ENCODE measurements around the gene SAMD11.
"Not testable (repeated sequence)": the region's sequence is repeated elsewhere in the genome, so short reads cannot be mapped to it uniquely, and the experiment has no call there.

The SAMD11 gene, protein sequence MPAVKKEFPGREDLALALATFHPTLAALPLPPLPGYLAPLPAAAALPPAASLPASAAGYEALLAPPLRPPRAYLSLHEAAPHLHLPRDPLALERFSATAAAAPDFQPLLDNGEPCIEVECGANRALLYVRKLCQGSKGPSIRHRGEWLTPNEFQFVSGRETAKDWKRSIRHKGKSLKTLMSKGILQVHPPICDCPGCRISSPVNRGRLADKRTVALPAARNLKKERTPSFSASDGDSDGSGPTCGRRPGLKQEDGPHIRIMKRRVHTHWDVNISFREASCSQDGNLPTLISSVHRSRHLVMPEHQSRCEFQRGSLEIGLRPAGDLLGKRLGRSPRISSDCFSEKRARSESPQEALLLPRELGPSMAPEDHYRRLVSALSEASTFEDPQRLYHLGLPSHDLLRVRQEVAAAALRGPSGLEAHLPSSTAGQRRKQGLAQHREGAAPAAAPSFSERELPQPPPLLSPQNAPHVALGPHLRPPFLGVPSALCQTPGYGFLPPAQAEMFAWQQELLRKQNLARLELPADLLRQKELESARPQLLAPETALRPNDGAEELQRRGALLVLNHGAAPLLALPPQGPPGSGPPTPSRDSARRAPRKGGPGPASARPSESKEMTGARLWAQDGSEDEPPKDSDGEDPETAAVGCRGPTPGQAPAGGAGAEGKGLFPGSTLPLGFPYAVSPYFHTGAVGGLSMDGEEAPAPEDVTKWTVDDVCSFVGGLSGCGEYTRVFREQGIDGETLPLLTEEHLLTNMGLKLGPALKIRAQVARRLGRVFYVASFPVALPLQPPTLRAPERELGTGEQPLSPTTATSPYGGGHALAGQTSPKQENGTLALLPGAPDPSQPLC

GRCh38 chr1:923131-923990, at the start of gene SAMD11:
TSS of gene SAMD11 (plus strand) at chr1:923923. CDS start at chr1:924432, 509 bp downstream.
- peak; percentile 85 for DNase-seq (ENCODE audit: low read depth)

DNA sequence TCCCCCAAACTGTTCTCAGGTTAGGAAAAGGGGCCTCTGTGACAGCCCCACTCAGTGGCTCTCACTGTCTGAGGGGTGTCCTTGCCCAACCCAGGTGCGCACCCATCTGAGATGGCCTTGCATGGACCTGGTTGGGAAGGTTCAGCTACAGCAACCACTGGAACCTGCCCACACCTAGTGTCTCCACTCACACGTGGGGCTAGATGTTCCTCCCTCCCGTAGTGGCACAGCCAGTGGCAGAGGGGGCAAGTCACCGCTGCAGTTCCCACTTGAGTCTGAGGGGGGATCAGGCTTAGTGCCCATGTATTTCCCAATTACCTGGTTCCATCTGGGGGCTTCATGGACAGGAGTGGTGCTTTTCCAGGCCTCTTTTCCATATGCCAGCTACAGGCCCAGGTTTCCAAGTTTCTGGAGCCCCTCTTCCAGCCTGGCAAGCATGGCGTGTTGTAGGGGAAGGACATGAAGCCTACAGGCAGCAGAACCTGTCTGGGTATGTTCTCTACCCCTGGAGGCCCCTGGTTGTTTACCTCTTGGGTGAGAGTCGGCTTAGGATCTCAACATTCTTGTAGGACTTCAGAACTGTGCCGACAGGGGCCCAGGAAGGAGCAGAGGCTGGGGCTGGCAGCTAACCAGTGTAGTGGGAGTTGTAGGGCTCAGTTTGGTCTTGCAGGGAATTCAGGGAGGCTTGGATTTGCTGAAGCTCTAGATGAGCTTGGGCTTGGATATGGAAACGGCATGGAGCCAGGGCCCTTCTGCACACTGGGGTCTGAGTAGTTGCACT, 47.1 kb upstream of the SAMD11 start:
- not testable (repeated sequence) for DNase-seq (ENCODE audit: low read depth)

DNA sequence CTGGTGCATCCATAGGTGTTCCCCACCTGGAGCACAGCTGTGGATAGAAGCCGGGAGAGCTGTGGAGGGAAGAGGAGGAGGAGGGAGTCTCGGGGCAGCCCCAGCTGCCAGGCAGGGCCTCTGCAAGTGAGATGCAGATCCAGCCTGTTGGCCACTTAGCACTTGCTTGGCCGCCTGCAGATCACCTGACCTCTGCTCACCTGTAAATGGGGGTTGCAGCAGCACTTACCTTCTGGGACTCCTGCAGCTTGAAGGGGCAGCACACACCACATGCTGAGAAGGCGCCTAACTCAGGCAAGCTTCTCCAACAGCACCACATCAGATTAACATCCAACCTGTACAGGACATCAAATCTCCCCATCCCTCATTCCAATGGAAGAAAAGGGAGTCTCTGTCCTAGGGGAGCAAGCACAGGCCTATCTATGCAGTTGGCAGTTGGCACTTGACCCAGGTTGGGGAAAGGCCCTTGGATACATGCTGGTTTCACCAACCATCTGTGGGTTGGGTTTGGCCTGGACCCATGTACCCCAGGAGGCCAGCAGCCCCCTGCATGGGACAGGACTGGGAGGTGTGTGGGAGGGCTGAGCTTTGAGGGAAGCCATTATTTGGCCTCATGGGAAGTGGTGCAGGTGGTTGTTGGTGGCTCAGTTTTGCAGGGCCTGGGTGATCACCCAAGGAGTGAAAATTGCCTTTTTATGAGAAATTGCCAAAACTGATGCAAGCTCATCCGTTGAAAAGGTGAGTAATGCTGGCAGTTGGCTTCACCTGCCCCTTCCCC, 46.3 kb upstream of the SAMD11 start:
- DNase-seq (ENCODE audit: low read depth), result not testable (repeated sequence)

DNA sequence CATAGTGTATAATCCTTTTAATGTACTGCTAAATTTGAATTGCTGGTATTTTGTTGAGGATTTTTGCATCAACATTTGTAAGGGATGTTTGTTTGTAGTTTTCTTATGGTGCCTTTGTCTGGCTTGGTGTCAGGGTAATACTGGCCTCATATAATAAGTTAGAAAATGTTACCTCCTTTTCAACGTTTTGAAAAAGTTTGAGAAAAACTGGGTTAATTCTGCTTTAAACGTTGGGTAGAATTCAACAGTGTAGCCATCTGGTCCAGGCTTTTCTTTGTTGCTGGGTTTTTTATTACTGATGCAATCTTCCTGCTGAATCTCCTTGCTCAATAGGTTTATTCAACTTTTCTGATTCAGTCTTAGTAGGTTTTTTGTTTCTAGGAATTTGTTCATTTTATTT, 43.2 kb upstream of the SAMD11 start:
- DNase-seq (ENCODE audit: low read depth), result not testable (repeated sequence)

DNA sequence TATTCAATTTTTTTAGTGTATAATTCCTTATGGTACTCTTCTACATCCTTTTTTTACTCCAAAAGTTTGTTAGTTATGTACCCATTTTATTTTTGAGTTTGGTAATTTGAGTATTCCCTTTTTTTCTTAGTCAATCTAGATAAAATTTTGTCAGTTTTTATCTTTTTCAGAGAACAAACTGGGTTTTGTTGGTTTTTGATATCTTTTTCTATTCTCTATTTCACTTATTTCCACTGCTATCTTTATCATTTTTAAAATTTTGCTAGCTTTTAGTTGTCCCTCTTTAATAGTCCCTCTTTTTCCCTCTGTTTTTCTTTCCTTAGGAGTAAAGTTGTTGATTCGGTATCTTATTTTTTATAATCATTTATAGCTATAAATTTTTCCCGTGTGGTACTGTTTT, 42.8 kb upstream of the SAMD11 start:
- DNase-seq (ENCODE audit: low read depth), result not testable (repeated sequence)

GRCh38 chr1:886311-886710, 37.4 kb upstream of the SAMD11 start:
- no peak for DNase-seq (ENCODE audit: low read depth)

DNA sequence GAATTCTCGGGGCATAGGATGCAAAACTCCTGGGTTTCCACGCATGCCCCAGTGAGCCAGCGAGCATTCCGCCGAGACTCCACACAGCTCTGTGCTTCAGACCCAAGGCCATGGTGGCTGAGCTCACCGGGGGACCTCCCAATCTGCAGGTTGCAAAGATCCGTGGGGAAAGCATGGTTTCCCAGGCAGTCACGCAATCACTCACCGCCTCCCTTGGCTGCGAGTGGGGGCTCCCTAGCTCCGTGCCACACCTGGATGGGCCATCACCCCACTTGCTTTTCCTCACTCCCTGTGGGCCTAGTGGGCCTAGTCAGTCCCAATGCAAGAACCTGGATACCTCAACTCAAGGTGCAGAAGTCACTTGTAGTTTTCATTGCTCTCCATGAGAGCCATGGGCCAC, 37.0 kb upstream of the SAMD11 start:
- DNase-seq (ENCODE audit: low read depth), result no peak

DNA sequence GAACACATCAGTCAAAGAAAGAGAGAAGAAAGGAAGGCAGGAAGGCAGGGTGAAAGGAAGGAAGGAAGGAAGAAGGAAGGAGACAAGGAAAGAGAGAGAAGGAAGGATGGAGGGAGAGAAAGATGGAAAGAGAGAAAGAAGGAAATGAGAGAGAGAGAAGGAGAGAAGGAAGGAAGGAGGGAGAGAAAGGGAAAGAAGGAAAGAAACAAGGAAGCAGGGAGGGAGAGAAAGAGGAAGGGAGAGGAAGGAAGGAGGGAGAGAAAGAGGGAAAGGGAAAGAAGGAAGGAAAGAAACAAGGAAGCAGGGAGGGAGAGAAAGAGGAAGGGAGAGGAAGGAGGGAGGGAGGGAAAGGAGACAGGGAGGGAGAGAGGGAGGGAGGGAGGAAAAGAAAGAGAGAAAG, 35.4 kb upstream of the SAMD11 start:
- no peak for DNase-seq (ENCODE audit: low read depth)

GRCh38 chr1:889774-890173, 33.9 kb upstream of the SAMD11 start:
- not testable (repeated sequence) for DNase-seq (ENCODE audit: low read depth)

GRCh38 chr1:890234-890633, 33.5 kb upstream of the SAMD11 start:
- DNase-seq (ENCODE audit: low read depth), result not testable (repeated sequence)

- no peak for DNase-seq (ENCODE audit: low read depth)
Measured at GRCh38 chr1:890661-891060, 33.1 kb upstream of the SAMD11 start.

DNA sequence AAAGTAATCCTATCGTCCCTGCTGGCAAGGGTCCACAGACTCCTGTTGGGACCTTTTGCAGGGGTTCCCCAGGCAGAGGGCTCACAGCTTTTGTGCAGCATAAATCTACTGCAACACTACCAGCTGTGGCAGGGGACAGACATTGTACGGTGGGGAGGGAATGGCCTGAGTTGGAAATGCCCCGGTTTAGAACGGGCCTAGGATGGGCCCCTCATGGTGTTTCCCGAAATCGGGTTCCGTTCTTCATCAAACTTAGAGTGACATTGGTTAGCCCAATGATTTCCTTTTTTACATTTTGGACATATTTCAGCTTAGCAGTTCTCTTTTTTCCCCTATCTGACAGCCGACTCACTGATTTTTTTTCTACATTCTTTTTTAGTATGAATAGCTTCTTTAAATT, 26.5 kb upstream of the SAMD11 start:
- DNase-seq (ENCODE audit: low read depth), result no peak

DNA sequence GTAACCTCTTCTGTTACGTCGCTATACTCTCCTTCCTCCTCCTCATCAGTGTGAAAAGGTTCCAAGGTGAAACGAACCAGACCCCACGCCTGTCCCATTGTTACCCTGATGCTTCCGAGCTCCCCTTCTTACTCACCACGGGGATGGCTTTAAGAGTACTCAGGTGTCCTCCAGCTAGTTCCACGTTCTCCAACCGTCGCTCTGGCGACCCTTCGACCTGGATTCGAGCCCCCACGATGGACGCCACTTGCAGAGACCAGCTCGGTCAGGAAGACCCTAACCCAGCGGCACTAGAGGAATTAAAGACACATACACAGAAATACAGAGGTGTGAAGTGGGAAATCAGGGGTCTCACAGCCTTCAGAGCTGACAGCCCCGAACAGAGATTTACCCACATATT, 25.8 kb upstream of the SAMD11 start:
- not testable (repeated sequence) for DNase-seq (ENCODE audit: low read depth)

- no peak for DNase-seq (ENCODE audit: low read depth)
Measured at GRCh38 chr1:899636-900317, 23.9 kb upstream of the SAMD11 start.

- DNase-seq (ENCODE audit: low read depth), result no peak
Measured at GRCh38 chr1:901108-901859, 22.4 kb upstream of the SAMD11 start.

DNA sequence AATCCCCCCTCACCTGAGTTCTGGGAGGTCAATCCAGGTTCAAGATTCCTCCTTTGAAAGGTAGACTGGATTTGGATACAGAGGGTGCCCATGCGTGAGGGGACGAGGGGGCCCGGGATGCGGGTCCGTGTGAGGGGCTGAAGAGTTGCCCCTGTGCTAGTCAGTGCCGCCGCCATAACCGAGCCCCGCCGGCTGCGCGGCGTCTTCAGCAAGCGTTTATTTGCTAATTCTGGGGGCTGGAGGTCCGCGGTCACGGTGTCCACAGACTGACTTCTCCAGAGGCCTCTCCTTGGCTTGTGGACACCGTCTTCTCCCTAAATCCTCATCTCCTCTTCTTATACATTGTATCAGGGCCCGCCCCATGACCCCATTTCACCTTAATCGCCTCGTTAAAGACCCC, 20.9 kb upstream of the SAMD11 start:
- DNase-seq (ENCODE audit: low read depth), result no peak

DNA sequence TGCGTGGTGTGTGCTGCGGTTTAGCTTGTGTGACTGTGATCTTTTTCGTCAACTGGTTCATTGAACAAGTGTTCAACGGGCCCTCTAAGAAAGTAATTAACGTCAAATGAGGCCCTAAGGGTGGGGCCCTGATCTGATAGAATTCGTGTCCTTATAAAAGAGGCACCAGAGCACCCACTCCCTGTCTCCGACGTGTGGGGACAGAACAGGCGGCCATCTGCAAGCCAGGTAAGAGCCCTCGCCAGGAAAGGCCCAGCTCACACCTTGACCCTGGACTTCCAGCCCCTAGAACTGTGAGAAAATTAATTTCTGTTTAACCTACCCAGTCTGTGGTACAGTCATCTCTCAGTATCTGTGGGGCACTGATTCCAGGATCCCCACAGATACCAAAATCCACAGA, 20.4 kb upstream of the SAMD11 start:
- no peak for DNase-seq (ENCODE audit: low read depth)

DNA sequence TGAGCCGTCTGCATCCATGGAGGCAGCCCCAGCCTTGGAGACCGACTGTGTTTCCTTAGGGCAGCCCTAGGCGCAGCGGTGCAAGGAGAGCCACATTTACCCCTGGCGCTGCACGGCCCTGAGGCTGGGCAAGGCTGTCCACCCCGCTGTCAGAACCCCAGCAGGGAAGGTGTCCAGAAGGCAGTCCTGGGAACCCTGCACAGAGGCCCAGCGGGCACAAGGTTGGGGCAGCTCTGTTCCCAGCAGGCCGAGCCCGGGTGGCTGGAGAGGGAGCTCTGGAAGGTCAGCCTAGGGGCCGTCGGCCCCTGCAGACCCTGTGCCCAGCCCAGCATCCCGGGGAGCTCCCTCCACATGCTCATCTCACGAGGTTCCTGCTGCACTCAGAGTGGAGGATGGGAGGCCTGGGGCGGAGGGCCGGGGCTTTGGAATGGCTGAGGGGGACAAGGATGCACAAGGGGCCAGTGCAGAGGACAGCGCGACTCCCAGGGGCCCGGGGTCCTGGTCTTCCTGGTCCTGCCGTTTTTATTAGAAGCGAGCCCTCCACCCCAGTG, 19.9 kb upstream of the SAMD11 start:
- no peak for DNase-seq (ENCODE audit: low read depth)
